ENCODE results near the gene CD22. TPM values are rescaled to one million over a fixed set of nuclear protein-coding genes. Genes with fewer than 3 reads are reported as not detected.

The CD22 gene
- total and polyA plus RNA-seq, 2 of the 13 experiments (the other 11 are each of a cell fraction or from before 2014, with no cell fraction given) = 0.71 to 1.7 TPM

- TF ChIP-seq E2F2 (CRISPR knock-in tag; IDR thresholded peaks at IDR 0.05; ENCODE audit: borderline replicate concordance) = no peak
- no peak for TF ChIP-seq ATRX (CRISPR knock-in tag; IDR thresholded peaks at IDR 0.05; ENCODE audit: borderline replicate concordance)
- TF ChIP-seq FOXP4 (CRISPR knock-in tag; IDR thresholded peaks at IDR 0.05) = peak; percentile 45; the same call in 1 of the 2 replicates
- no peak for TF ChIP-seq HIC2 (CRISPR knock-in tag; IDR thresholded peaks at IDR 0.05; ENCODE audit: low read depth)
- TF ChIP-seq KDM3A (CRISPR knock-in tag; IDR thresholded peaks at IDR 0.05; ENCODE audit: low read depth) = no peak
- peak; percentile 45; the same call in 1 of the 2 replicates for TF ChIP-seq MIXL1 (CRISPR knock-in tag; IDR thresholded peaks at IDR 0.05)
- TF ChIP-seq KDM2A (CRISPR knock-in tag; IDR thresholded peaks at IDR 0.05; ENCODE audit: borderline replicate concordance, low read depth) = peak; percentile 41; the same call in 1 of the 2 replicates
- TF ChIP-seq ZNF441 (CRISPR knock-in tag; IDR thresholded peaks at IDR 0.05; ENCODE audit: borderline replicate concordance) = 0 out of 2 replicates have a peak, but pooled peaks have one; percentile 41
- no peak for TF ChIP-seq ZNF704 (CRISPR knock-in tag; IDR thresholded peaks at IDR 0.05; ENCODE audit: borderline replicate concordance)
- TF ChIP-seq SAP130 (CRISPR knock-in tag; IDR thresholded peaks at IDR 0.05; ENCODE audit: low read depth) = peak; percentile 63; the same call in 1 of the 2 replicates
- TF ChIP-seq SNAPC2 (CRISPR knock-in tag; IDR thresholded peaks at IDR 0.05) = 0 out of 2 replicates have a peak, but pooled peaks have one; percentile 41
- no peak for TF ChIP-seq ZNF652 (CRISPR knock-in tag; IDR thresholded peaks at IDR 0.05; ENCODE audit: borderline replicate concordance, low read depth)
- TF ChIP-seq ERF (CRISPR knock-in tag; IDR thresholded peaks at IDR 0.05) = 0 out of 2 replicates have a peak, but pooled peaks have one; percentile 25
- TF ChIP-seq ZNF20 (CRISPR knock-in tag; IDR thresholded peaks at IDR 0.05) = no peak
- no peak for TF ChIP-seq HNF4G (IDR thresholded peaks at IDR 0.05; ENCODE audit: borderline replicate concordance, low read depth, low read length)
- no peak for TF ChIP-seq HNF4G (CRISPR knock-in tag; IDR thresholded peaks at IDR 0.05; ENCODE audit: borderline replicate concordance, low read depth)
- no peak for TF ChIP-seq CC2D1A (CRISPR knock-in tag; IDR thresholded peaks at IDR 0.05)
- no peak for TF ChIP-seq MBD4 (IDR thresholded peaks at IDR 0.05; ENCODE audit: borderline replicate concordance, low read length)
- TF ChIP-seq FLYWCH1 (CRISPR knock-in tag; IDR thresholded peaks at IDR 0.05) = no peak
- no peak for TF ChIP-seq U2AF2 (IDR thresholded peaks at IDR 0.05; ENCODE audit: low read depth, low read length)
- TF ChIP-seq PHF20 (CRISPR knock-in tag; IDR thresholded peaks at IDR 0.05) = no peak
- no peak for TF ChIP-seq ZNF800 (CRISPR knock-in tag; IDR thresholded peaks at IDR 0.05)
Observed at GRCh38 chr19:35395382-35396199, 66.6 kb downstream of the CD22 start (continued).

All from HepG2 (cell line).